Mesenchymal stem cell (in vitro differentiated cells and primary cell): ENCODE data around the gene RPS2. TPM values are rescaled to one million over a fixed set of nuclear protein-coding genes. Genes with fewer than 3 reads are reported as not detected.

Experiments
- DNase-seq: peaks from one replicate; pipeline ENCODE4 v3.0.0-alpha.2; 2013
- H2AFZ ChIP-seq: one replicate; pipeline ENCODE4 v1.6.1; 2013; ENCODE audit warnings: low read depth, mild to moderate bottlenecking, control low read depth, inconsistent platforms, low read length, moderate library complexity
- H2AK5ac ChIP-seq: 2 replicates; pipeline ENCODE4 v1.6.1; 2013; ENCODE audit warnings: low read length, moderate library complexity, mild to moderate bottlenecking, inconsistent platforms; ENCODE audit not compliant: severe bottlenecking
- H2BK120ac ChIP-seq: one replicate; pipeline ENCODE4 v1.6.1; 2013; ENCODE audit warnings: low read depth, mild to moderate bottlenecking, inconsistent platforms, low read length, moderate library complexity
- H2BK12ac ChIP-seq, 2 experiments: one replicate each; pipeline ENCODE4 v1.6.1; 2013; ENCODE audit warnings: inconsistent platforms in 2 of 2, low read length in 2 of 2, mild to moderate bottlenecking in 2 of 2, moderate library complexity in 2 of 2, control low read depth in 1 of 2
- H2BK15ac ChIP-seq: one replicate; pipeline ENCODE4 v1.6.1; 2013; ENCODE audit warnings: mild to moderate bottlenecking, low read depth, inconsistent platforms; ENCODE audit not compliant: poor library complexity, severe bottlenecking
- H2BK5ac ChIP-seq: 2 replicates; pipeline ENCODE4 v1.6.1; 2013; ENCODE audit warnings: low read depth, mild to moderate bottlenecking, low read length, control low read depth, inconsistent platforms; ENCODE audit not compliant: poor library complexity, severe bottlenecking
- H3K14ac ChIP-seq, 2 experiments: one replicate each; pipeline ENCODE4 v1.6.1; 2013; ENCODE audit warnings: inconsistent platforms in 2 of 2, low read length in 2 of 2, control low read depth in 1 of 2, mild to moderate bottlenecking in 1 of 2, moderate library complexity in 1 of 2
- H3K18ac ChIP-seq, 2 experiments: one replicate each; pipeline ENCODE4 v1.6.1; 2013; ENCODE audit warnings: inconsistent platforms in 2 of 2, low read length in 2 of 2, control low read depth in 1 of 2, low read depth in 1 of 2, mild to moderate bottlenecking in 1 of 2
- H3K23ac ChIP-seq, 2 experiments: one replicate each; pipeline ENCODE4 v1.6.1; 2013; ENCODE audit warnings: inconsistent platforms in 2 of 2, low read length in 2 of 2, mild to moderate bottlenecking in 2 of 2, moderate library complexity in 2 of 2, control low read depth in 1 of 2
- H3K27ac ChIP-seq: 2 replicates; pipeline ENCODE4 v1.5.1; 2013; ENCODE audit warnings: mild to moderate bottlenecking, moderate library complexity, low read length, control low read depth, inconsistent platforms; ENCODE audit not compliant: poor library complexity, severe bottlenecking
- H3K27me3 ChIP-seq, 2 experiments: 2 replicates each; pipeline versions ENCODE4 v1.6.1 to v1.7.0; 2013; ENCODE audit warnings: low read length in 2 of 2, mild to moderate bottlenecking in 2 of 2, moderate library complexity in 2 of 2, control low read depth in 1 of 2, inconsistent platforms in 1 of 2; ENCODE audit not compliant: control insufficient read depth in 1 of 2, insufficient read depth in 1 of 2
- H3K36me3 ChIP-seq, 2 experiments: 2 replicates each; pipeline versions ENCODE4 v1.6.1 to v1.7.0; 2013; ENCODE audit warnings: low read length in 2 of 2, control low read depth in 1 of 2, inconsistent platforms in 1 of 2, low read depth in 1 of 2, mild to moderate bottlenecking in 1 of 2; ENCODE audit not compliant: insufficient read depth in 2 of 2, control insufficient read depth in 1 of 2
- H3K4ac ChIP-seq, 2 experiments: one replicate each; pipeline ENCODE4 v1.6.1; 2013; ENCODE audit warnings: inconsistent platforms in 2 of 2, low read length in 2 of 2, mild to moderate bottlenecking in 2 of 2, moderate library complexity in 2 of 2, control low read depth in 1 of 2, low read depth in 1 of 2
- H3K4me1 ChIP-seq: 2 replicates; pipeline ENCODE4 v1.6.1; 2013; ENCODE audit warnings: low read depth, low read length, control low read depth; ENCODE audit not compliant: control insufficient read depth, insufficient read depth
- H3K4me2 ChIP-seq: 2 replicates; pipeline ENCODE4 v1.6.1; 2013; ENCODE audit warnings: low read length, mild to moderate bottlenecking, inconsistent platforms; ENCODE audit not compliant: poor library complexity, severe bottlenecking
- H3K4me3 ChIP-seq, 2 experiments: 2 replicates each; pipeline versions ENCODE4 v1.5.1 to v1.7.0; 2013; ENCODE audit warnings: low read length in 2 of 2, mild to moderate bottlenecking in 2 of 2, control low read depth in 1 of 2, low read depth in 1 of 2; ENCODE audit not compliant: insufficient read depth in 1 of 2
- H3K79me1 ChIP-seq: replicated peaks from 2 replicates; pipeline ENCODE4 v1.6.1; 2013; ENCODE audit warnings: mild to moderate bottlenecking, control low read depth, low read length, inconsistent platforms; ENCODE audit not compliant: poor library complexity, severe bottlenecking
- H3K9ac ChIP-seq: 2 replicates; pipeline ENCODE4 v1.7.0; 2013; ENCODE audit warnings: mild to moderate bottlenecking, low read length, moderate library complexity
- H3K9me3 ChIP-seq: 2 replicates; pipeline ENCODE4 v1.7.0; 2013; ENCODE audit warnings: mild to moderate bottlenecking, low read length; ENCODE audit not compliant: control insufficient read depth
- H4K8ac ChIP-seq: one replicate; pipeline ENCODE4 v1.6.1; 2013; ENCODE audit warnings: inconsistent platforms, mild to moderate bottlenecking, low read length, moderate library complexity
- H4K91ac ChIP-seq: one replicate; pipeline ENCODE4 v1.6.1; 2013; ENCODE audit warnings: mild to moderate bottlenecking, low read length, inconsistent platforms
- WGBS: methylation state at CpG from one replicate; pipeline ENCODE4 v1.1.7; 2013; ENCODE audit warnings: mixed read lengths; 5-methylcytosine and 5-hydroxymethylcytosine counted together
- small RNA-seq: library from polyadenylated mRNA; stranded (forward); fragments of <200 nt; extraction: miRNeasy Mini kit (QIAGEN cat#:217004); gene quantifications from one replicate; pipeline ENCODE3, GENCODE V24; 2013; ENCODE audit warnings: low read depth

Gene RPS2

DNA sequence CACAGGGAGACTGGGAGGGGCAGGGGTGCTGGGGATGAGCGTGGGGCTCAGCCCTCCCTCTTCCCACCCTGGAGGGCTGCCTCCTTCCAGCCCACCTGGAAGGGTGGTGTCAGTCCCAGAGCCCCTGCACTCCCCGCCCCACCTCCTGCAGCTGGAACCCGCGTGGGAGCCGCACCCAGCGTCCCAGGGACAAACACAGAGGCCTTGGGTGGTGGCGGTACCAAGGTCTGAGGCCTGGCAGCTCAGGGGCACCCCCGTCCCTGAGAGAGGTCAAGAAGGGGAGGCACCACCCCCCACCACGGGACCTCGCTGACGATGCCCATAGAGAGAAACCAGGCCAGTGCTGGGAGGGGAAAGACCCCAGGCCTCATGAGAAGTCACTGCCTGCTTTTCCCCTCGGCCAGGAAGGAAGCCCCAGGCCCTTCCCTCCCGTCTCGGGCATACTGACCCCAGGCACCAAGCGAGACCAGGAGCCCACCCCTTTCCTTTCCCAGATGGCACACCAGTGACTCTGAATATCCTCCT is 50.5 kb downstream of the RPS2 start:
- Histone ChIP-seq H2BK5ac (no peak overlapping the region), H3K4me2 (no peak overlapping the region), H3K27ac (no peak overlapping the region), H2BK120ac (no peak overlapping the region), H3K4me1 (peaks cover 14% of the 10 kb centered on the region), H3K9ac (no peak overlapping the region), H3K14ac (no peak overlapping the region), H2BK12ac (no peak overlapping the region), H3K23ac (no peak overlapping the region), H3K18ac (no peak overlapping the region), H2AFZ (no peak overlapping the region), H3K79me1 (no peaks in the 10 kb centered on the region), H4K8ac (no peak overlapping the region), H3K9me3 (no peaks in the 10 kb centered on the region), H2AK5ac (no peak overlapping the region), H3K4ac (no peak overlapping the region), H3K27me3 (peaks cover 51 to 65% of the 10 kb centered on the region in 2 experiments), H3K4me3 (no peak overlapping the region), H3K36me3 (peaks cover 0 to 5% of the 10 kb centered on the region in 2 experiments), H4K91ac (no peak overlapping the region), H2BK15ac (no peak overlapping the region)
- 64% methylated on average over 15 of the region's 15 CpGs for WGBS
- DNase-seq, result no peak

GRCh38 chr16:1913327-1914083 is 51.1 kb downstream of the RPS2 start:
- Histone ChIP-seq H3K4me2 (no peak overlapping the region), H2AFZ (no peak overlapping the region), H3K4me1 (peaks cover 10% of the 10 kb centered on the region), H3K9me3 (no peaks in the 10 kb centered on the region), H3K14ac (no peak overlapping the region), H4K91ac (no peak overlapping the region), H4K8ac (no peak overlapping the region), H3K27ac (no peak overlapping the region), H3K79me1 (no peaks in the 10 kb centered on the region), H2BK12ac (no peak overlapping the region), H2AK5ac (no peak overlapping the region), H3K9ac (no peak overlapping the region), H3K36me3 (peaks cover 0 to 5% of the 10 kb centered on the region in 2 experiments), H2BK5ac (no peak overlapping the region), H3K27me3 (peaks cover 47 to 65% of the 10 kb centered on the region in 2 experiments), H3K18ac (no peak overlapping the region), H3K4me3 (no peak overlapping the region), H3K23ac (no peak overlapping the region), H2BK15ac (no peak overlapping the region), H3K4ac (no peak overlapping the region), H2BK120ac (no peak overlapping the region)
- DNase-seq, result no peak
- WGBS, result 71% methylated on average over 15 of the region's 21 CpGs

- Histone ChIP-seq H3K27me3 (peaks cover 54 to 68% of the 10 kb centered on the region in 2 experiments), H2AFZ (no peak overlapping the region), H3K4me3 (no peak overlapping the region), H3K79me1 (no peaks in the 10 kb centered on the region), H2BK5ac (no peak overlapping the region), H2BK15ac (no peak overlapping the region), H4K91ac (no peak overlapping the region), H3K23ac (no peak overlapping the region), H3K4me2 (no peak overlapping the region), H3K14ac (no peak overlapping the region), H2AK5ac (no peak overlapping the region), H3K4ac (no peak overlapping the region), H3K9me3 (no peaks in the 10 kb centered on the region), H3K9ac (no peak overlapping the region), H3K18ac (no peak overlapping the region), H3K36me3 (peaks cover 0 to 5% of the 10 kb centered on the region in 2 experiments), H4K8ac (no peak overlapping the region), H2BK120ac (no peak overlapping the region), H2BK12ac (no peak overlapping the region), H3K4me1 (peaks cover 5% of the 10 kb centered on the region), H3K27ac (no peak overlapping the region)
- DNase-seq, result no peak
- WGBS, result 95% methylated on average over 17 of the region's 17 CpGs
Observed at GRCh38 chr16:1912215-1912543, 52.4 kb downstream of the RPS2 start.

Small RNA genes within 50 kb of the gene (small RNA-seq; reads per million reads assigned to genes)
- 0.86 reads per million for gene AC005363.2
- not detected for gene RN7SL219P
- gene SNORA10, result not detected
- gene SNORA64, result not detected
